CD4-positive, alpha-beta T cell (primary cell): ENCODE measurements around the gene LEMD2. TPM values are rescaled to one million over a fixed set of nuclear protein-coding genes. Genes with fewer than 3 reads are reported as not detected.

Experiments
- ATAC-seq: fragments of 200-7000 bp; cut with Tn5 transposase; one replicate; pipeline ENCODE4 v1.10.0; 2022; ENCODE audit warnings: mild to moderate bottlenecking; ENCODE audit not compliant: poor library complexity
- CTCF ChIA-PET: fragments of 350-600 bp; sonication (Branson Sonifier 250); formaldehyde crosslinking; loops from one replicate; lab custom pipeline; 2021; ENCODE audit warnings: antibody characterized with exemption, inconsistent platforms; lab: Charles Lee
- POLR2A ChIA-PET: fragments of 350-600 bp; sonication (Branson Sonifier 250); formaldehyde crosslinking; loops from one replicate; lab custom pipeline; 2021; ENCODE audit warnings: antibody characterized with exemption, inconsistent platforms; lab: Charles Lee
- DNase-seq, 14 experiments: peaks; one replicate each; pipeline ENCODE4 v3.0.0-alpha.2; 2013 to 2020; ENCODE audit warnings: mixed read lengths in 2 of 14
- H3K27ac ChIP-seq, 2 donors: one replicate each; pipeline versions ENCODE4 v1.5.1 to v1.7.0; 2013; ENCODE audit warnings: low read length in 2 of 2, low read depth in 1 of 2, mild to moderate bottlenecking in 1 of 2
- H3K27me3 ChIP-seq, 2 experiments: 1 replicate in 1 of 2; 2 replicates in 1 of 2; pipeline versions ENCODE4 v1.6.1 to v1.7.0; 2013; ENCODE audit warnings: low read length in 2 of 2, control low read depth in 1 of 2, mild to moderate bottlenecking in 1 of 2, moderate library complexity in 1 of 2; ENCODE audit not compliant: insufficient read depth in 2 of 2, control insufficient read depth in 1 of 2
- H3K36me3 ChIP-seq: one replicate; pipeline ENCODE4 v1.6.1; 2013; ENCODE audit warnings: low read length, control low read depth; ENCODE audit not compliant: insufficient read depth
- H3K4me1 ChIP-seq: one replicate; pipeline ENCODE4 v1.6.1; 2013; ENCODE audit warnings: low read length, control low read depth; ENCODE audit not compliant: insufficient read depth
- H3K4me3 ChIP-seq: one replicate; pipeline ENCODE4 v1.5.1; 2013; ENCODE audit warnings: mild to moderate bottlenecking, low read length, moderate library complexity
- H3K9me3 ChIP-seq, 2 experiments: 1 replicate in 1 of 2; 2 replicates in 1 of 2; pipeline versions ENCODE4 v1.6.1 to v1.7.0; 2013; ENCODE audit warnings: low read length in 2 of 2, mild to moderate bottlenecking in 2 of 2, control low read depth in 1 of 2, moderate library complexity in 1 of 2; ENCODE audit not compliant: control insufficient read depth in 1 of 2, insufficient read depth in 1 of 2
- H3K27ac Mint-ChIP-seq: one replicate; pipeline ENCODE4 v1.8.0; 2020; ENCODE audit warnings: mixed read lengths
- H3K27me3 Mint-ChIP-seq: one replicate; pipeline ENCODE4 v1.8.0; 2021; ENCODE audit warnings: mixed read lengths
- H3K36me3 Mint-ChIP-seq: one replicate; pipeline ENCODE4 v1.8.0; 2021; ENCODE audit warnings: low read depth, mixed read lengths
- H3K4me1 Mint-ChIP-seq: one replicate; pipeline ENCODE4 v1.8.0; 2021; ENCODE audit warnings: low read depth, mixed read lengths
- H3K4me3 Mint-ChIP-seq: one replicate; pipeline ENCODE4 v1.8.0; 2020; ENCODE audit warnings: mild to moderate bottlenecking, mixed read lengths
- H3K9me3 Mint-ChIP-seq: one replicate; pipeline ENCODE4 v1.8.0; 2020; ENCODE audit warnings: mixed read lengths
- intact Hi-C, 2 experiments: fragments of 100-400 bp; cut with DNase I in 1 of 2; cut with micrococcal nuclease in 1 of 2; formaldehyde crosslinking; loops; one replicate each; pipeline versions ENCODE4 v1.15.1 to v1.9.0; 2023 to 2025; cut with DNase I, micrococcal nuclease
- total RNA-seq, 174 experiments: library from RNA in 2 of 174; stranded (reverse) in 2 of 174; gene quantifications; one replicate each; pipeline ENCODE4 v1.2.3 and lab custom pipeline; 2021 to 2026
- TF ChIP-seq, protein P1 (sequence below): fragments of 200-600 bp; IDR thresholded peaks from one replicate; pipeline ENCODE4 v1.8.0; 2022; ENCODE audit warnings: antibody characterized with exemption, mild to moderate bottlenecking

The LEMD2 gene
- total RNA-seq, 2 experiments from 2014 or later: 122 to 124 TPM

DNA sequence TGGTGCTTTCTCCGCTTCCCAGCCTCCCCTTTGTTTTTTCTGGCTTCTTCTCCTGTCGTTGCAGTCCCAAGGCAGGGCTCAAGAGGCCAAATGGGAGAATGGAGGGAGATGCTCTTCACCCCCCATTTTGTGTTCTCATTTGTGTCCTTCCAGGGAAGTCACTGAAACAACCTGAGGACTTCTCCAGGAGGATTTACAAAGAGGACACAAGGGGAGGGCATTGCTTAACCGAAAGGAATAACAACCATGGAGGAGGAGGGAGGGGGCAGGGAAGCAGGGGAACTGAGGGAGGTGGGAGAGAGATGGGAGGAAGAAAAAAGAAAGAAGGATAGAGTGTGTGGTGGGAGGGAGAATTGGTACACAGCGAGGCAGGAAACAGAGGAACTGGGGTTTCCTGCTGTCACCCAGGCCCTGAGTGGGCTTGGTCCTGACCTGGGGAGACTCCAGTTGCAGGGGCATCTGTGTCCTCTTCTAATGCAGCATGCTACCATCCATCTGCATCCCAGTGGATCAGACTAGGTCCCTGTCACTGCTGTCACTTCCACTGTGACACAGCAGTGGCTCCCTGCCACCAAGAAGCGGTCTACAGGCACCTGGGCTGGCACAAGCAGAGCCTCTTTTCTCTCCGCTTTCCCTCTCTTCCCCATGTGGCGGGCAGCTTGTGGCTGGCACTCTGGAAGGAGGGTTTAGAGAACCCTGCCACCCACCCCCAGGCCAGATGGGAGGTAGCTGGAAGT lies 32.0 kb upstream of the LEMD2 start:
- Mint-ChIP-seq H3K4me1 (no peaks in the 10 kb centered on the region), H3K4me3 (no peak overlapping the region), H3K27me3 (peaks cover 8% of the 10 kb centered on the region), H3K9me3 (no peaks in the 10 kb centered on the region), H3K27ac (no peak overlapping the region), H3K36me3 (no peaks in the 10 kb centered on the region)
- no peak overlapping the region for H3K27ac ChIP-seq
- POLR2A ChIA-PET: no interaction called here
- no peak for DNase-seq
- H3K4me1 ChIP-seq: peaks cover 4% of the 10 kb centered on the region
- TF ChIP-seq, protein P1, sequence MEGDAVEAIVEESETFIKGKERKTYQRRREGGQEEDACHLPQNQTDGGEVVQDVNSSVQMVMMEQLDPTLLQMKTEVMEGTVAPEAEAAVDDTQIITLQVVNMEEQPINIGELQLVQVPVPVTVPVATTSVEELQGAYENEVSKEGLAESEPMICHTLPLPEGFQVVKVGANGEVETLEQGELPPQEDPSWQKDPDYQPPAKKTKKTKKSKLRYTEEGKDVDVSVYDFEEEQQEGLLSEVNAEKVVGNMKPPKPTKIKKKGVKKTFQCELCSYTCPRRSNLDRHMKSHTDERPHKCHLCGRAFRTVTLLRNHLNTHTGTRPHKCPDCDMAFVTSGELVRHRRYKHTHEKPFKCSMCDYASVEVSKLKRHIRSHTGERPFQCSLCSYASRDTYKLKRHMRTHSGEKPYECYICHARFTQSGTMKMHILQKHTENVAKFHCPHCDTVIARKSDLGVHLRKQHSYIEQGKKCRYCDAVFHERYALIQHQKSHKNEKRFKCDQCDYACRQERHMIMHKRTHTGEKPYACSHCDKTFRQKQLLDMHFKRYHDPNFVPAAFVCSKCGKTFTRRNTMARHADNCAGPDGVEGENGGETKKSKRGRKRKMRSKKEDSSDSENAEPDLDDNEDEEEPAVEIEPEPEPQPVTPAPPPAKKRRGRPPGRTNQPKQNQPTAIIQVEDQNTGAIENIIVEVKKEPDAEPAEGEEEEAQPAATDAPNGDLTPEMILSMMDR: no peak
- no peaks in the 10 kb centered on the region for H3K9me3 ChIP-seq
- H3K27me3 ChIP-seq: no peaks in the 10 kb centered on the region
- intact Hi-C loops: no loop called here
- no peaks in the 10 kb centered on the region for H3K36me3 ChIP-seq
- no peak overlapping the region for H3K4me3 ChIP-seq
- CTCF ChIA-PET: no interaction called here
- ATAC-seq: no peak

- ATAC-seq: no peak
- POLR2A ChIA-PET: no interaction called here
- CTCF ChIA-PET: no interaction called here
Measured at GRCh38 chr6:33820243-33820642, 31.3 kb upstream of the LEMD2 start.

DNA sequence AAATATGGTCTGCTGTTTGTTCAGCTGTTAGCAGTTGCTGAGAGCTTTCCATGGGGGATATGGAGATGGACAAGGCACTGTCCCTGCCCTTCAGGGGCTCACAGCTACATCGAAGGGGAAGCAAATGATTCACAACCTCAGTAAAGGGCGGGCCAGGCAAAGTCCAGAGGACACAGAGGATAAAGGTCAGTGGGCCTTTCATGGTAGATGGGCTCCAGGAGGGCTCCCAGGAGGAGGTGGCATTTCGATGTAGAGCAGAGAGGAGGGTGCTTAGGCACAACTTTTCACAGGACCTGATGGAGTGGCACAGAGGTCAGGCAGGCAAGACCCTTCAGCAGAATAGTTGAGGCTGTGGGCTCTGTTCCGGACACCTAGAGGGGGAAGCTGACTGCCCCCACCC lies 30.1 kb upstream of the LEMD2 start:
- no peaks in the 10 kb centered on the region for H3K9me3 Mint-ChIP-seq
- POLR2A ChIA-PET: no interaction called here
- H3K36me3 ChIP-seq: no peaks in the 10 kb centered on the region
- peaks cover 24% of the 10 kb centered on the region for H3K27me3 Mint-ChIP-seq
- CTCF ChIA-PET: no interaction called here
- intact Hi-C loops: no loop called here
- H3K4me3 Mint-ChIP-seq: no peak overlapping the region
- H3K27me3 ChIP-seq: peaks cover 8 to 16% of the 10 kb centered on the region in 2 experiments
- H3K4me3 ChIP-seq: no peak overlapping the region
- H3K4me1 Mint-ChIP-seq: no peaks in the 10 kb centered on the region
- ATAC-seq (no peak), DNase-seq (no peak)
- H3K9me3 ChIP-seq: no peaks in the 10 kb centered on the region
- H3K4me1 ChIP-seq: peaks cover 4% of the 10 kb centered on the region
- no peak overlapping the region for H3K27ac Mint-ChIP-seq
- no peaks in the 10 kb centered on the region for H3K36me3 Mint-ChIP-seq
- no peak overlapping the region for H3K27ac ChIP-seq
- TF ChIP-seq, protein P1: no peak

More at GRCh38 chr6:33820243-33820642, 31.3 kb upstream of the LEMD2 start:
- Histone ChIP-seq H3K27ac (no peak overlapping the region), H3K4me1 (peaks cover 4% of the 10 kb centered on the region), H3K4me3 (no peak overlapping the region), H3K27me3 (peaks cover under 1 to 5% of the 10 kb centered on the region in 2 experiments), H3K36me3 (no peaks in the 10 kb centered on the region), H3K9me3 (no peaks in the 10 kb centered on the region)
- H3K4me1 Mint-ChIP-seq: no peaks in the 10 kb centered on the region
- H3K9me3 Mint-ChIP-seq: no peaks in the 10 kb centered on the region
- DNase-seq: no peak
- intact Hi-C loops: no loop called here
- H3K27me3 Mint-ChIP-seq: peaks cover 12% of the 10 kb centered on the region
- no peak overlapping the region for H3K27ac Mint-ChIP-seq
- TF ChIP-seq, protein P1: no peak
- no peak overlapping the region for H3K4me3 Mint-ChIP-seq
- H3K36me3 Mint-ChIP-seq: no peaks in the 10 kb centered on the region
